Caco-2 (cell line): Measurements from ENCODE around the gene NIT1. TPM values are rescaled to one million over a fixed set of nuclear protein-coding genes. Genes with fewer than 3 reads are reported as not detected.

ENCODE experiments used
- BruUV-seq: library from RNA; stranded (reverse); fragments of 400-500 nt; replicated peaks from 2 replicates; lab custom pipeline; 2021; lab: Mats Ljungman, UMichigan
- CTCF ChIA-PET: fragments of 300-600 bp; sonication (Branson Sonifier 250); formaldehyde crosslinking; loops from one replicate; lab custom pipeline; 2022; ENCODE audit warnings: antibody characterized with exemption; lab: Charles Lee
- POLR2A ChIA-PET: fragments of 300-600 bp; sonication (Branson Sonifier 250); formaldehyde crosslinking; loops from one replicate; lab custom pipeline; 2022; ENCODE audit warnings: antibody characterized with exemption; lab: Charles Lee
- DNase-seq, 2 experiments: peaks; one replicate each; pipeline versions ENCODE4 v3.0.0 to v3.0.0-alpha.2; 2020 to 2022
- H3K27me3 ChIP-seq: replicated peaks from 2 replicates; pipeline ENCODE4 v1.6.0; 2011; ENCODE audit warnings: low read length; ENCODE audit not compliant: control insufficient read depth, insufficient read depth
- H3K36me3 ChIP-seq: 2 replicates; pipeline ENCODE4 v1.5.1; 2011; ENCODE audit warnings: low read length; ENCODE audit not compliant: control insufficient read depth, insufficient read depth
- H3K4me1 ChIP-seq: fragments of 250-450 bp; sonication (Bioruptor Pico); 2 replicates; pipeline ENCODE4 v1.5.1; 2020; ENCODE audit warnings: mild to moderate bottlenecking
- H3K4me3 ChIP-seq: 2 replicates; pipeline ENCODE4 v1.5.1; 2011; ENCODE audit warnings: low read depth, mild to moderate bottlenecking, control low read depth, low read length
- H3K9me3 ChIP-seq: fragments of 250-450 bp; sonication (Bioruptor Pico); 2 replicates; pipeline ENCODE4 v1.5.1; 2020; ENCODE audit warnings: mild to moderate bottlenecking, moderate library complexity
- H3K27ac Mint-ChIP-seq: one replicate; pipeline ENCODE4 v1.8.0; 2022; ENCODE audit warnings: mixed read lengths; ENCODE audit not compliant: unreplicated experiment
- H3K27me3 Mint-ChIP-seq: one replicate; pipeline ENCODE4 v1.8.0; 2022; ENCODE audit warnings: mixed read lengths; ENCODE audit not compliant: insufficient read depth, unreplicated experiment
- H3K36me3 Mint-ChIP-seq: one replicate; pipeline ENCODE4 v1.8.0; 2022; ENCODE audit warnings: mild to moderate bottlenecking, mixed read lengths; ENCODE audit not compliant: insufficient read depth, unreplicated experiment
- H3K4me1 Mint-ChIP-seq: one replicate; pipeline ENCODE4 v1.8.0; 2022; ENCODE audit warnings: low read depth, mixed read lengths; ENCODE audit not compliant: unreplicated experiment
- H3K4me3 Mint-ChIP-seq: one replicate; pipeline ENCODE4 v1.8.0; 2022; ENCODE audit warnings: mild to moderate bottlenecking, moderate library complexity, mixed read lengths; ENCODE audit not compliant: unreplicated experiment
- H3K9me3 Mint-ChIP-seq: one replicate; pipeline ENCODE4 v1.8.0; 2022; ENCODE audit warnings: mixed read lengths; ENCODE audit not compliant: unreplicated experiment
- intact Hi-C: fragments of 100-400 bp; cut with micrococcal nuclease; formaldehyde crosslinking; loops from one replicate; pipeline ENCODE4 v1.10.0; 2022; ENCODE audit not compliant: unreplicated experiment
- total RNA-seq: library from RNA; stranded (reverse); gene quantifications from 2 replicates; pipeline ENCODE4 v1.2.3, GENCODE V29; 2022
- TF ChIP-seq, protein P1 (sequence below), 2 experiments: fragments of 200-600 bp in 1 of 2; IDR thresholded peaks; 1 replicate in 1 of 2; 2 replicates in 1 of 2; pipeline versions ENCODE4 v1.5.1 to v1.8.0; 2011 to 2022; ENCODE audit warnings: antibody characterized with exemption in 1 of 2, control low read depth in 1 of 2, inconsistent platforms in 1 of 2, low read depth in 1 of 2, low read length in 1 of 2, mild to moderate bottlenecking in 1 of 2, moderate library complexity in 1 of 2; ENCODE audit not compliant: insufficient read depth in 1 of 2, severe bottlenecking in 1 of 2, unreplicated experiment in 1 of 2

Gene NIT1
- total RNA-seq, 1 experiment from 2014 or later = 42.1 TPM

DNA sequence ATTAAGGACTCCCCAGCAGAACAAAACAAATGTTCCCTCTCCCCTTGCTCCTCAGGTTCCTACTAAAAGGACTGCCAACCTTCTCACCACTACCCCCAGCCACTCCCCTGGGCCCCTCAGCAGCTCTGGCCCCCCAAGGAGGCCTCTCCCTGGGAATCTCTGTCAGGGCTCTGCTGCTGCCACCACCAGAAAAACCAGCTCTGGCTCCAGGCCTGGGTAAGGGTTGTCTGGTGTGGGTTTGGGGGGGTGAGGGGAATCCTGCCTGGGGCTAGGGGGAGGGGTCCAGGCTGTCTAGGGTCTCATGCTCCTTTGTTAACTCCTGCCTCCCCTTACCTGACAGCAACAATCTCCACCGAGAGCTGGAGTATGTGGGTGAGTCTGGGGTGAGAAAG is 33.3 kb upstream of the NIT1 start:
- Mint-ChIP-seq H3K36me3 (peaks cover 7% of the 10 kb centered on the region), H3K27me3 (no peaks in the 10 kb centered on the region), H3K9me3 (no peaks in the 10 kb centered on the region), H3K27ac (peak overlapping the region; percentile 67), H3K4me3 (peak overlapping the region; percentile 26), H3K4me1 (peaks cover 37% of the 10 kb centered on the region)
- DNase-seq = no peak
- ChIA-PET POLR2A (interaction anchor here (1.9 kb wide), 1 partner anchor 39 kb away, joined by 10 read pairs; the partner anchor contains the start of gene USF1), CTCF (interaction anchor here (1.0 to 3.3 kb wide), 2 partner anchors 13 kb away, joined by 3 to 15 read pairs; partner anchors contain the start of gene KLHDC9)
- BruUV-seq = no TSS peak
- Histone ChIP-seq H3K4me1 (peaks cover 47% of the 10 kb centered on the region), H3K4me3 (no peak overlapping the region), H3K27me3 (no peaks in the 10 kb centered on the region), H3K9me3 (no peaks in the 10 kb centered on the region), H3K36me3 (no peaks in the 10 kb centered on the region)
- TF ChIP-seq, protein P1, sequence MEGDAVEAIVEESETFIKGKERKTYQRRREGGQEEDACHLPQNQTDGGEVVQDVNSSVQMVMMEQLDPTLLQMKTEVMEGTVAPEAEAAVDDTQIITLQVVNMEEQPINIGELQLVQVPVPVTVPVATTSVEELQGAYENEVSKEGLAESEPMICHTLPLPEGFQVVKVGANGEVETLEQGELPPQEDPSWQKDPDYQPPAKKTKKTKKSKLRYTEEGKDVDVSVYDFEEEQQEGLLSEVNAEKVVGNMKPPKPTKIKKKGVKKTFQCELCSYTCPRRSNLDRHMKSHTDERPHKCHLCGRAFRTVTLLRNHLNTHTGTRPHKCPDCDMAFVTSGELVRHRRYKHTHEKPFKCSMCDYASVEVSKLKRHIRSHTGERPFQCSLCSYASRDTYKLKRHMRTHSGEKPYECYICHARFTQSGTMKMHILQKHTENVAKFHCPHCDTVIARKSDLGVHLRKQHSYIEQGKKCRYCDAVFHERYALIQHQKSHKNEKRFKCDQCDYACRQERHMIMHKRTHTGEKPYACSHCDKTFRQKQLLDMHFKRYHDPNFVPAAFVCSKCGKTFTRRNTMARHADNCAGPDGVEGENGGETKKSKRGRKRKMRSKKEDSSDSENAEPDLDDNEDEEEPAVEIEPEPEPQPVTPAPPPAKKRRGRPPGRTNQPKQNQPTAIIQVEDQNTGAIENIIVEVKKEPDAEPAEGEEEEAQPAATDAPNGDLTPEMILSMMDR (IDR thresholded peaks at IDR 0.05; ENCODE audit: insufficient read depth in 1 of 2, low read depth in 1 of 2, low read length in 1 of 2, severe bottlenecking in 1 of 2, unreplicated experiment in 1 of 2) = no peak
- intact Hi-C loops = no loop called here

GRCh38 chr1:161085165-161085564 is 32.7 kb upstream of the NIT1 start:
- H3K4me3 Mint-ChIP-seq = no peak overlapping the region
- POLR2A ChIA-PET = no interaction called here
- H3K4me1 ChIP-seq = peaks cover 46% of the 10 kb centered on the region

DNA sequence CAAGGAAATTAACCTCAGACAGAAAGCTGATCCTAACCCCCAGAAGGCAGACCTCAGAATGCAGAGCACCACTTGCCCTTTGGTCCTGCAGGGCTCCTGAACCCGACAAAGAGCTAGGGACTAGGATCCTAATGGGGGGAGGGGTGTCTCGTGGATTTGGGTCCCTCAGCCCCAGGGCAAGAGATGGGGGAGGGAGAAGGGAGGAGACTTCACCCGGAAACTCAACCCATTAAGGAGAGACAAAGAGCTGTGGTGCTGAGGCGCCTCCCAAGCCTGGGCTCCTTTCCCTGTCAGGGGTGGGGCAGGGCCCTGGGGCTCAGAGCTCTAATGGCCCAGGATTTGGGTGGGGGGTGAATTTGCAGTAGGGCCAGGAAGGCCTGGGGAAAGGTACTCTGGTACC is 31.4 kb upstream of the NIT1 start:
- CTCF ChIA-PET = interaction anchor here (3.3 kb wide), 1 partner anchor 11 kb away, joined by 15 read pairs; the partner anchor contains the start of gene KLHDC9
- intact Hi-C loops = no loop called here
- H3K4me1 ChIP-seq = peaks cover 36% of the 10 kb centered on the region

More at GRCh38 chr1:161085165-161085564, 32.7 kb upstream of the NIT1 start:
- CTCF ChIA-PET = interaction anchor here (0.7 to 3.3 kb wide), 2 partner anchors 12 to 244 kb away, joined by 4 to 15 read pairs; partner anchors contain the start of gene KLHDC9
- no TSS peak for BruUV-seq
- Mint-ChIP-seq H3K27ac (peak overlapping the region; percentile 67), H3K36me3 (peaks cover 7% of the 10 kb centered on the region), H3K9me3 (no peaks in the 10 kb centered on the region), H3K4me1 (peaks cover 37% of the 10 kb centered on the region), H3K27me3 (no peaks in the 10 kb centered on the region)
- intact Hi-C loops = no loop called here
- no peaks in the 10 kb centered on the region for H3K9me3 ChIP-seq
- TF ChIP-seq, protein P1 (IDR thresholded peaks at IDR 0.05; ENCODE audit: insufficient read depth in 1 of 2, low read depth in 1 of 2, low read length in 1 of 2, severe bottlenecking in 1 of 2, unreplicated experiment in 1 of 2) = no peak
- no peaks in the 10 kb centered on the region for H3K36me3 ChIP-seq
- no peak for DNase-seq
- no peak overlapping the region for H3K4me3 ChIP-seq
- no peaks in the 10 kb centered on the region for H3K27me3 ChIP-seq

More for the DNA sequence above, 31.4 kb upstream of the NIT1 start:
- no peaks in the 10 kb centered on the region for H3K36me3 ChIP-seq
- Mint-ChIP-seq H3K4me1 (peaks cover 28% of the 10 kb centered on the region), H3K27ac (peak overlapping the region; percentile 67), H3K4me3 (no peak overlapping the region), H3K27me3 (no peaks in the 10 kb centered on the region), H3K36me3 (peaks cover 7% of the 10 kb centered on the region), H3K9me3 (no peaks in the 10 kb centered on the region)
- TF ChIP-seq, protein P1 (IDR thresholded peaks at IDR 0.05; ENCODE audit: insufficient read depth in 1 of 2, low read depth in 1 of 2, low read length in 1 of 2, severe bottlenecking in 1 of 2, unreplicated experiment in 1 of 2) = no peak
- POLR2A ChIA-PET = no interaction called here
- no TSS peak for BruUV-seq
- H3K4me3 ChIP-seq = no peak overlapping the region
- no peak for DNase-seq
- no peaks in the 10 kb centered on the region for H3K27me3 ChIP-seq
- no peaks in the 10 kb centered on the region for H3K9me3 ChIP-seq
